Measurements from ENCODE around the gene NPSR1.
"Not testable (repeated sequence)": the region's sequence is repeated elsewhere in the genome, so short reads cannot be mapped to it uniquely, and the experiment has no call there.

The NPSR1 gene

GRCh38 chr7:34657632-34658268 is at the start of gene NPSR1:
TSS of gene NPSR1 (plus strand) at chr7:34658218. CDS start at chr7:34658413, 195 bp downstream.
- DNase-seq, result no peak

GRCh38 chr7:34612661-34613060 is 45.4 kb upstream of the NPSR1 start:
- DNase-seq, result no peak

- DNase-seq, result no peak
Observed at GRCh38 chr7:34620425-34620824, 37.6 kb upstream of the NPSR1 start.

GRCh38 chr7:34622182-34622581 is 35.8 kb upstream of the NPSR1 start:
- DNase-seq, result no peak

- DNase-seq, result no peak
Observed at GRCh38 chr7:34622771-34623250, 35.2 kb upstream of the NPSR1 start.

GRCh38 chr7:34628618-34629017 is 29.4 kb upstream of the NPSR1 start:
- not testable (repeated sequence) for DNase-seq

GRCh38 chr7:34652809-34653208 is 5.2 kb upstream of the NPSR1 start:
- DNase-seq, result no peak

- DNase-seq, result no peak
Observed at GRCh38 chr7:34653787-34654186, 4.2 kb upstream of the NPSR1 start.

- DNase-seq, result no peak
Observed at GRCh38 chr7:34655384-34655783, 2.6 kb upstream of the NPSR1 start.

GRCh38 chr7:34656041-34656440 is 2.0 kb upstream of the NPSR1 start:
- no peak for DNase-seq

- DNase-seq, result no peak
Observed at GRCh38 chr7:34659472-34660075, 1.6 kb downstream of the NPSR1 start.

GRCh38 chr7:34662058-34662708 is 4.2 kb downstream of the NPSR1 start:
- no peak for DNase-seq

- DNase-seq, result no peak
Observed at GRCh38 chr7:34664755-34665154, 6.7 kb downstream of the NPSR1 start.

- no peak for DNase-seq
Observed at GRCh38 chr7:34672430-34672829, 14.4 kb downstream of the NPSR1 start.

- DNase-seq, result no peak
Observed at GRCh38 chr7:34673066-34673465, 15.0 kb downstream of the NPSR1 start.

- DNase-seq, result peak; percentile 27
Observed at GRCh38 chr7:34675749-34676374, 17.8 kb downstream of the NPSR1 start.

GRCh38 chr7:34677491-34677890 is 19.5 kb downstream of the NPSR1 start:
- DNase-seq, result no peak

- no peak for DNase-seq
Observed at GRCh38 chr7:34687529-34687928, 29.5 kb downstream of the NPSR1 start.

GRCh38 chr7:34696415-34696814 is 38.4 kb downstream of the NPSR1 start:
- DNase-seq, result no peak

GRCh38 chr7:34709771-34710170 is 51.8 kb downstream of the NPSR1 start:
- no peak for DNase-seq

GRCh38 chr7:34718867-34719266 is 60.8 kb downstream of the NPSR1 start:
- no peak for DNase-seq

- DNase-seq, result no peak
Observed at GRCh38 chr7:34719636-34720035, 61.6 kb downstream of the NPSR1 start.

- no peak for DNase-seq
Observed at GRCh38 chr7:34720289-34720688, 62.3 kb downstream of the NPSR1 start.

GRCh38 chr7:34723338-34723737 is 65.3 kb downstream of the NPSR1 start:
- no peak for DNase-seq

Data from NCI-H1092 treated with DMSO at 0.1 percent for 48 hours (cell line).